Fibroblast of lung (primary cell): Measurements from ENCODE around the gene HCFC1R1. TPM values are rescaled to one million over a fixed set of nuclear protein-coding genes. Genes with fewer than 3 reads are reported as not detected.

ENCODE experiments used
- DNase-seq, 2 donors: peaks; one replicate each; pipeline versions ENCODE4 v3.0.0 to v3.0.0-alpha.2; 2010; ENCODE audit warnings: low read depth in 2 of 2
- H2AFZ ChIP-seq: 2 replicates; pipeline ENCODE4 v1.5.1; 2012; ENCODE audit warnings: low read length, control low read depth, inconsistent platforms
- H3K27ac ChIP-seq: 2 replicates; pipeline ENCODE4 v1.5.1; 2011; ENCODE audit warnings: low read length, control low read depth; ENCODE audit not compliant: insufficient read depth
- H3K27me3 ChIP-seq: 2 replicates; pipeline ENCODE4 v1.5.1; 2011; ENCODE audit warnings: mild to moderate bottlenecking, low read length; ENCODE audit not compliant: control insufficient read depth, insufficient read depth
- H3K36me3 ChIP-seq: 2 replicates; pipeline ENCODE4 v1.5.1; 2011; ENCODE audit warnings: low read length; ENCODE audit not compliant: control insufficient read depth, insufficient read depth
- H3K4me1 ChIP-seq: 2 replicates; pipeline ENCODE4 v1.5.1; 2011; ENCODE audit warnings: low read length; ENCODE audit not compliant: control insufficient read depth, insufficient read depth; ENCODE audit errors: extremely low read depth
- H3K4me2 ChIP-seq: 2 replicates; pipeline ENCODE4 v1.5.1; 2011; ENCODE audit warnings: low read length, control low read depth; ENCODE audit not compliant: insufficient read depth; ENCODE audit errors: extremely low read depth
- H3K4me3 ChIP-seq, 4 experiments: fragments of 200-600 bp in 1 of 4; sonication (generic) in 1 of 4; replicated peaks in 1 of 4; 2 replicates each; pipeline ENCODE4 v1.5.1; 2011 to 2016; ENCODE audit warnings: low read length in 4 of 4, low read depth in 3 of 4, mild to moderate bottlenecking in 3 of 4, control low read depth in 2 of 4, inconsistent platforms in 1 of 4, mixed read lengths in 1 of 4; ENCODE audit not compliant: insufficient read depth in 1 of 4; ENCODE audit errors: control extremely low read depth in 1 of 4
- H3K79me2 ChIP-seq: 2 replicates; pipeline ENCODE4 v1.5.1; 2012; ENCODE audit warnings: mild to moderate bottlenecking, low read length, inconsistent platforms; ENCODE audit not compliant: control insufficient read depth, insufficient read depth
- H3K9ac ChIP-seq: 2 replicates; pipeline ENCODE4 v1.5.1; 2011; ENCODE audit warnings: mild to moderate bottlenecking, low read length, control low read depth; ENCODE audit not compliant: insufficient read depth
- H3K9me3 ChIP-seq: 2 replicates; pipeline ENCODE4 v1.5.1; 2012; ENCODE audit warnings: low read depth, low read length; ENCODE audit not compliant: control insufficient read depth, insufficient read depth
- H4K20me1 ChIP-seq: 2 replicates; pipeline ENCODE4 v1.5.1; 2011; ENCODE audit warnings: low read length; ENCODE audit not compliant: control insufficient read depth, insufficient read depth; ENCODE audit errors: extremely low read depth
- CTCF ChIP-seq, 2 donors: IDR thresholded peaks in 1 of 2; conservative IDR thresholded peaks in 1 of 2; 1 replicate in 1 of 2; 2 replicates in 1 of 2; pipeline ENCODE4 v1.5.1; 2011 to 2012; ENCODE audit warnings: low read length in 2 of 2, control low read depth in 1 of 2, inconsistent platforms in 1 of 2, low read depth in 1 of 2, mild to moderate bottlenecking in 1 of 2
- EZH2 ChIP-seq: IDR thresholded peaks from 2 replicates; pipeline ENCODE4 v1.5.1; 2012; ENCODE audit warnings: low read length, control low read depth, mild to moderate bottlenecking; ENCODE audit errors: missing control alignments
- polyA plus RNA-seq, 2 donors: library from polyadenylated mRNA; depleted of rRNA in 1 of 2; stranded (reverse) in 1 of 2; unstranded in 1 of 2; fragments of >200 nt; gene quantifications; 2 replicates each; pipeline ENCODE4 v1.2.1, GENCODE V29; 2011 to 2012; ENCODE audit warnings: missing spikeins in 1 of 2
- total RNA-seq: library from RNA; depleted of rRNA; stranded (reverse); fragments of >200 nt; gene quantifications from 2 replicates; pipeline ENCODE4 v1.2.1, GENCODE V29; 2014

HCFC1R1 gene
- total and polyA plus RNA-seq, 2 donors (not counting 1 experiment from before 2014, with no cell fraction given), result 58.0 to 75.5 TPM

- no peak for DNase-seq
- no peaks in the 10 kb centered on the region for H4K20me1 ChIP-seq
- no peaks in the 10 kb centered on the region for H3K36me3 ChIP-seq
- no peak overlapping the region for H3K4me2 ChIP-seq
- no peaks in the 10 kb centered on the region for H3K79me2 ChIP-seq
- TF ChIP-seq EZH2 (no peak), CTCF (conservative IDR thresholded peaks at IDR 0.05 in 1 of 2, IDR thresholded peaks at IDR 0.05 in 1 of 2; ENCODE audit: low read depth in 1 of 2, low read length in 2 of 2) (no peak)
- H3K27ac ChIP-seq, result no peak overlapping the region
- H3K4me3 ChIP-seq, result peak overlapping the region in 1 of 4 experiments; percentile 14
- no peaks in the 10 kb centered on the region for H3K9me3 ChIP-seq
- H3K9ac ChIP-seq, result no peak overlapping the region
- no peak overlapping the region for H2AFZ ChIP-seq
- H3K27me3 ChIP-seq, result peaks cover 4% of the 10 kb centered on the region
- H3K4me1 ChIP-seq, result no peaks in the 10 kb centered on the region
These were observed 19.4 kb downstream of the HCFC1R1 start for GRCh38 chr16:3004319-3004718.

- Histone ChIP-seq H3K4me3 (no peak overlapping the region), H3K4me2 (no peak overlapping the region), H3K9me3 (no peaks in the 10 kb centered on the region), H3K79me2 (no peaks in the 10 kb centered on the region), H3K27me3 (peaks cover 4% of the 10 kb centered on the region), H3K9ac (no peak overlapping the region), H3K27ac (no peak overlapping the region), H2AFZ (no peak overlapping the region), H4K20me1 (no peaks in the 10 kb centered on the region), H3K4me1 (no peaks in the 10 kb centered on the region), H3K36me3 (no peaks in the 10 kb centered on the region)
- DNase-seq, result peak; percentile 97 to 98
- TF ChIP-seq EZH2, result no peak
- TF ChIP-seq CTCF (conservative IDR thresholded peaks at IDR 0.05 in 1 of 2, IDR thresholded peaks at IDR 0.05 in 1 of 2; ENCODE audit: low read depth in 1 of 2, low read length in 2 of 2), result peak in 1 of 2 donors; percentile 32
These were observed 20.0 kb downstream of the HCFC1R1 start for GRCh38 chr16:3003582-3004270.

- Histone ChIP-seq H3K4me1 (no peaks in the 10 kb centered on the region), H3K27ac (no peak overlapping the region), H3K79me2 (no peaks in the 10 kb centered on the region), H3K36me3 (no peaks in the 10 kb centered on the region), H3K4me3 (no peak overlapping the region), H3K9me3 (no peaks in the 10 kb centered on the region), H3K4me2 (no peak overlapping the region), H3K9ac (no peak overlapping the region), H2AFZ (no peak overlapping the region), H4K20me1 (no peaks in the 10 kb centered on the region), H3K27me3 (no peaks in the 10 kb centered on the region)
- TF ChIP-seq EZH2 (no peak), CTCF (conservative IDR thresholded peaks at IDR 0.05 in 1 of 2, IDR thresholded peaks at IDR 0.05 in 1 of 2; ENCODE audit: low read depth in 1 of 2, low read length in 2 of 2) (no peak)
- no peak for DNase-seq
These were observed 22.4 kb downstream of the HCFC1R1 start for GRCh38 chr16:3001316-3001715.
